DND-41 (cell line): ENCODE measurements around the gene PBRM1.

Experiments used
- ATAC-seq: fragments of 200-7000 bp; cut with Tn5 transposase; 3 replicates; pipeline ENCODE4 v1.9.1; 2021; ENCODE audit warnings: low read depth; ENCODE audit not compliant: insufficient read depth
- DNase-seq: peaks from one replicate; pipeline ENCODE4 v3.0.0-alpha.2; 2020
- H2AFZ ChIP-seq: 2 replicates; pipeline ENCODE4 v1.6.0; 2012; ENCODE audit warnings: low read depth, low read length
- H3K27ac ChIP-seq: 2 replicates; pipeline ENCODE4 v1.5.1; 2012; ENCODE audit warnings: low read length, inconsistent platforms
- H3K27me3 ChIP-seq: fragments of 200-600 bp; sonication (generic); 2 replicates; pipeline ENCODE4 v1.6.0; 2012; ENCODE audit warnings: low read length, mild to moderate bottlenecking, inconsistent platforms; ENCODE audit not compliant: insufficient read depth, poor library complexity
- H3K36me3 ChIP-seq: 2 replicates; pipeline ENCODE4 v1.5.1; 2012; ENCODE audit warnings: low read length, inconsistent platforms; ENCODE audit not compliant: insufficient read depth
- H3K4me1 ChIP-seq: 2 replicates; pipeline ENCODE4 v1.5.1; 2012; ENCODE audit warnings: mild to moderate bottlenecking, low read length; ENCODE audit not compliant: insufficient read depth
- H3K4me2 ChIP-seq: 2 replicates; pipeline ENCODE4 v1.6.0; 2012; ENCODE audit warnings: mild to moderate bottlenecking, moderate library complexity, low read length, inconsistent platforms; ENCODE audit not compliant: insufficient read depth
- H3K4me3 ChIP-seq, 2 experiments: fragments of 200-600 bp in 1 of 2; shearing (Covaris generic) in 1 of 2; 2 replicates each; pipeline ENCODE4 v1.5.1; 2012 to 2016; ENCODE audit warnings: inconsistent platforms in 2 of 2, low read length in 2 of 2, mild to moderate bottlenecking in 2 of 2, low read depth in 1 of 2, moderate library complexity in 1 of 2
- H3K79me2 ChIP-seq: 2 replicates; pipeline ENCODE4 v1.6.0; 2012; ENCODE audit warnings: low read length, inconsistent platforms; ENCODE audit not compliant: insufficient read depth
- H3K9ac ChIP-seq: 2 replicates; pipeline ENCODE4 v1.6.0; 2012; ENCODE audit warnings: low read depth, mild to moderate bottlenecking, inconsistent platforms, low read length, moderate library complexity
- H3K9me3 ChIP-seq: 2 replicates; pipeline ENCODE4 v1.5.1; 2012; ENCODE audit warnings: low read length, moderate library complexity, mild to moderate bottlenecking, inconsistent platforms; ENCODE audit not compliant: insufficient read depth, severe bottlenecking
- H4K20me1 ChIP-seq: 2 replicates; pipeline ENCODE4 v1.6.0; 2012; ENCODE audit warnings: low read length; ENCODE audit not compliant: insufficient read depth
- EZH2 ChIP-seq: IDR thresholded peaks from 3 replicates; pipeline ENCODE4 v1.6.1; 2012; ENCODE audit warnings: borderline replicate concordance, low read depth, mild to moderate bottlenecking, moderate library complexity, low read length, inconsistent platforms; ENCODE audit not compliant: severe bottlenecking
- TF ChIP-seq, protein P1 (sequence below): IDR thresholded peaks from 2 replicates; pipeline ENCODE4 v1.5.1; 2012; ENCODE audit warnings: borderline replicate concordance, low read length, moderate library complexity, mild to moderate bottlenecking; ENCODE audit not compliant: poor library complexity, severe bottlenecking; ENCODE audit errors: extremely low read depth

Gene PBRM1

DNA sequence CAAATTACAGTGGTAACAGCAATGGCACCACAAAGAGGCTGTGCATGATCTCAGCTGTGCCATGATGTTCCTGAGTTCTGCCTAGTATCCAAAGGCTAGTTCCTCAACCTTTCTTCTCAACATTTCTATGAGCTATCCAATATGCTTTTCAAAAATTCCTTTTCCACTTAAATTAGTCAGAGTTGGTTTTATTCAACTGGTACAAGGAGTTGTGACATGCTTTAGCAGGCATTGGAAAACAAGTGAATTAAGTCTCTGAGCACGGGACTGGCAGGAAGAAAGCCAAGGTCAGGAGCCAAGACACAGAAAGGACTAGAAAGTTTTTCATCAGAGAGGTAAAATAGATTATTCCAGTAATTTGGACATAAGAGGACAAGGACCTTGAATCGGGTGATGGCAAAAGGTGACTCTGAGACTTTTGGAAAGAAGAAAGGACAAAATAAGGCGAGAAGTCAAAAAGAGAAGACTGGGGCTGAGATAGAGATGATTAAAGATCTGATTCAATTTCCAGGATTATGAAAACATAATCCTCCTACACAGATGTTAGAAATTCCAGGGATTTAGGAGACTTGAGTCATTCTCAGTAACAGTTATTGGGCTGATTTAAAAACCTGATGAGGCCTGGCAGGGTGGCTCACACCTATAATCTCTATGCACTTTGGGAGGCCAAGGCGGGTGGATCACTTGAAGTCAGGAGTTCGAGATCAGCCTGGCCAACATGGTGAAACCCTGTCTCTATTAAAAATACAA is 36.1 kb downstream of the PBRM1 start:
- TF ChIP-seq EZH2, result no peak
- TF ChIP-seq, protein P1, sequence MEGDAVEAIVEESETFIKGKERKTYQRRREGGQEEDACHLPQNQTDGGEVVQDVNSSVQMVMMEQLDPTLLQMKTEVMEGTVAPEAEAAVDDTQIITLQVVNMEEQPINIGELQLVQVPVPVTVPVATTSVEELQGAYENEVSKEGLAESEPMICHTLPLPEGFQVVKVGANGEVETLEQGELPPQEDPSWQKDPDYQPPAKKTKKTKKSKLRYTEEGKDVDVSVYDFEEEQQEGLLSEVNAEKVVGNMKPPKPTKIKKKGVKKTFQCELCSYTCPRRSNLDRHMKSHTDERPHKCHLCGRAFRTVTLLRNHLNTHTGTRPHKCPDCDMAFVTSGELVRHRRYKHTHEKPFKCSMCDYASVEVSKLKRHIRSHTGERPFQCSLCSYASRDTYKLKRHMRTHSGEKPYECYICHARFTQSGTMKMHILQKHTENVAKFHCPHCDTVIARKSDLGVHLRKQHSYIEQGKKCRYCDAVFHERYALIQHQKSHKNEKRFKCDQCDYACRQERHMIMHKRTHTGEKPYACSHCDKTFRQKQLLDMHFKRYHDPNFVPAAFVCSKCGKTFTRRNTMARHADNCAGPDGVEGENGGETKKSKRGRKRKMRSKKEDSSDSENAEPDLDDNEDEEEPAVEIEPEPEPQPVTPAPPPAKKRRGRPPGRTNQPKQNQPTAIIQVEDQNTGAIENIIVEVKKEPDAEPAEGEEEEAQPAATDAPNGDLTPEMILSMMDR, result no peak
- Histone ChIP-seq H3K36me3 (peaks cover 93% of the 10 kb centered on the region), H3K27me3 (no peaks in the 10 kb centered on the region), H3K9ac (no peak overlapping the region), H3K79me2 (no peaks in the 10 kb centered on the region; the same call in 1 of the 2 replicates), H3K9me3 (no peaks in the 10 kb centered on the region), H4K20me1 (no peaks in the 10 kb centered on the region; the same call in 1 of the 2 replicates), H3K4me2 (no peak overlapping the region), H3K4me3 (no peak overlapping the region), H3K4me1 (no peaks in the 10 kb centered on the region), H3K27ac (no peak overlapping the region), H2AFZ (no peak overlapping the region)
- no peak for DNase-seq
- ATAC-seq, result no peak

DNA sequence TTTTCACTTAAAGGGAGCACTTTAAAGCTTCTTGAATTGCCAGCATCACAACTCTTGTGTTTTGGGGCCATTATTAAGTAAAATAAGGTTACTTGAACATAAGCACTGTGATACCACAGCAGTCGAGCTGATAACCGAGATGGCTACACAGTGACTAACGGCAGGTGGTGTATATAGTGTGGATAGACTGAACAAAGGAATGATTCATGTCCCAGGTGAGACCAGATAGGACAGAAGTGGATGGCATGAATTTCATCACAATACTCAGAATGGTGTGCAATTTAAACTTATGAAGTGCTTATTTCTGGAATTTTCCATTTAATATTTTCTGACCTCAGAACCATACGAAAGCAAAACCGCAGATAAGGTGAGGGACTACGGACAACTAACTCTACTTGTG is 40.2 kb downstream of the PBRM1 start:
- Histone ChIP-seq H3K27me3 (no peaks in the 10 kb centered on the region), H3K4me2 (no peak overlapping the region), H4K20me1 (no peaks in the 10 kb centered on the region; the same call in 1 of the 2 replicates), H3K27ac (no peak overlapping the region), H3K9ac (no peak overlapping the region), H3K4me1 (no peaks in the 10 kb centered on the region), H3K36me3 (peaks cover 95% of the 10 kb centered on the region), H3K9me3 (no peaks in the 10 kb centered on the region), H3K4me3 (no peak overlapping the region), H3K79me2 (no peaks in the 10 kb centered on the region; the same call in 1 of the 2 replicates), H2AFZ (no peak overlapping the region)
- TF ChIP-seq, protein P1, result no peak
- no peak for TF ChIP-seq EZH2
- DNase-seq, result no peak
- ATAC-seq, result no peak

DNA sequence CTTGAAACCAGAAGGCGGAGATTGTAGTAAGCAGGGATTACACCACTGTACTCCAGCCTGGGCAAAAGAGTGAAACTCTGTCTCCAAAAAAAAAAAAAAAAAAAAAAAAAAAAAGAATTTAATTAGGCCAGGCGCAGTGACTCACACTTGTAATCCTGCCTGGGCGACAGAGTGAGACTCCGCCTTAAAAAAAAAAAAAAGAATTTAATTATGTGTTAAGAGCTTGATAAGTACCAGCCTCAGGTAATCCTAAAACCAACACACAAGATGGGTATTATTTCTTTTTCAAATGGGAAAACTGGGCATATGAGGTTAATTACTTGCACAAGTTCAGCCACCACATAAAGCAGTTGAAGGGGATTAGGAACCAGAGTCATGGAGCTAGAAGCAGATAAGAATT is 49.0 kb downstream of the PBRM1 start:
- no peak for TF ChIP-seq EZH2
- TF ChIP-seq, protein P1, result no peak
- H3K4me3 ChIP-seq, result no peak overlapping the region
- no peaks in the 10 kb centered on the region for H3K4me1 ChIP-seq
- no peaks in the 10 kb centered on the region for H4K20me1 ChIP-seq
- no peaks in the 10 kb centered on the region for H3K27me3 ChIP-seq
- peaks cover 73% of the 10 kb centered on the region for H3K36me3 ChIP-seq
- H2AFZ ChIP-seq, result no peak overlapping the region
- no peaks in the 10 kb centered on the region for H3K9me3 ChIP-seq
- no peak overlapping the region for H3K27ac ChIP-seq
- no peak overlapping the region for H3K9ac ChIP-seq
- ATAC-seq, result no peak
- DNase-seq, result no peak
- H3K79me2 ChIP-seq, result peaks cover 3% of the 10 kb centered on the region; the same call in 1 of the 2 replicates
- no peak overlapping the region for H3K4me2 ChIP-seq
